ENCODE data around the gene ZNF410.
"Not testable (repeated sequence)": the region's sequence is repeated elsewhere in the genome, so short reads cannot be mapped to it uniquely, and the experiment has no call there.

The ZNF410 gene

GRCh38 chr14:73886449-73887317 lies at the start of gene ZNF410:
ZNF410 (plus strand) TSS chr14:73886859; CDS start chr14:73892176, 5,317 bp downstream.
- no peak for TF ChIP-seq CTCF (IDR thresholded peaks at IDR 0.05; ENCODE audit: low read depth, low read length, missing control alignments)
- H3K4me3 ChIP-seq (ENCODE audit: low read depth, low read length): peak within 1 kb of the TSS; percentile 62
- peak; percentile 86 for DNase-seq (ENCODE audit: low read depth)

DNA sequence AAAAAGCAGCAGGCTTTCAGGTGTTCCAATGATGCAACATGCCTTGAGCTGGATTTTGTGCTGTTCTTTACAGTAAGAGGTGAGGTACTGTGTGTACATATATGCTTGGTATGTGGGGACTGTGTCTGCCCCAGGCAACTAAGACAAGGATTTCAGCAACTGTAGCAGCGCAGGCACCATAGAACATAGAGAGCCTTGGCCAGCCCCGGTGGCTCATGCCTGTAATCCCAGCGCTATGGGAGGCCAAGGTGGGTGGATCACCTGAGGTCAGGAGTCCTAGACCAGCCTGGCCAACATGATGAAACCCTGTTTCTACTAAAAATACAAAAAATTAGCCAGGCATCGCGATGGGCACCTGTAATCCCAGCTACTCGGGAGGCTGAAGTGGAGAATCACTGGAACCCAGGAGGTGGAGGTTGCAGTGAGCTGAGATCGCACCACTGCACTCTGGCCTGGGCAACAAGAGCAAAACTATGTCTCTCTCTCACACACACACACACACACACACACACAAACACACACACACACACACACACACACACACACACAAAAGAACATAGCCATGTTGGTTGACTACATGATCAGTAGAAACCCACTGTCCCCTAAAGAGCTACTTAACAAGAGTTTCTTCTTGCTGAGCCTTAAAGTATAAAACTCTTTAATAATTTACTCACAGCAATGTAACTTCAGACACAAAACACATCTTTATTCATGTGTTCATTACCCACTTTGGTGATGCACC lies 48.2 kb upstream of the ZNF410 start:
- DNase-seq (ENCODE audit: low read depth); H3K4me3 ChIP-seq (ENCODE audit: low read depth, low read length): not testable (repeated sequence)

DNA sequence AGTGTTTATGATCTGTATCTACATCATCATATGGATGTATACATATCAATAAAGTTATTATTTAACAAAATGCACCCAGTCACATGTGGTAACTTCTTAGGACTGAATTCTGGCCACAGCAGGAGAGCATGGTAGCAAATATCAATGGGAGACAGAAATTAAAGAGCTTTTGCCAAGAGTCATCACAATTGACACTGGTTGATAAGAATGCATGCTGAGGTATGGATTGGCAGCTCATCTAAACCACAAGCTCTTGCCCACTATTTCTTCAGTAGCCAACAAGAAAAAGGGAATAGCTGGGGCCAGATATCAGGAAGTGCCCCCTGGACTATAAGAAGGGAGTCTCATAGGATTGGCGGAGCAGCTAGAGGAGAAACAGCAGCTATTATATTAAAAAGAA lies 44.5 kb upstream of the ZNF410 start:
- no peak for DNase-seq (ENCODE audit: low read depth)
- no peak for TF ChIP-seq CTCF (IDR thresholded peaks at IDR 0.05; ENCODE audit: low read depth, low read length, missing control alignments)
- no peak overlapping the region for H3K4me3 ChIP-seq (ENCODE audit: low read depth, low read length)

DNA sequence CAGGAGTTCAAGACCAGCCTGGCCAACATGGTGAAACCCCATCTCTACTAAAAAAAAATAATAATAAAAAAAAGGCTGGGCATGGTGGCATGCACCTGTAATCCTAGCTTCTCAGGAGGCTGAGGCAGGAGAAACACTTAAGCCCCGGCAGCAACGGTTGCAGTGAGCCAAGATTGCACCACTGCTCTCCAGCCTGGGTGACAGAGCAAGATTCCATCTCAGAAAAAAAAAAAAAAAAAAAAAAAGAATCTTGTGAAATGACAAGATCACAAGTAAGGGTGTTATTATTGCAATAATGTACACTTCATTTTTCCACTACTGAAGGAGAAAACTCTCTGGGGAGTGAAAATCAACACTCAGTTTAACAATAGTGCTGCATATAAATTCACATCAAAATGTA lies 43.8 kb upstream of the ZNF410 start:
- H3K4me3 ChIP-seq (ENCODE audit: low read depth, low read length): no peak overlapping the region
- TF ChIP-seq CTCF (IDR thresholded peaks at IDR 0.05; ENCODE audit: low read depth, low read length, missing control alignments): no peak
- no peak for DNase-seq (ENCODE audit: low read depth)

DNA sequence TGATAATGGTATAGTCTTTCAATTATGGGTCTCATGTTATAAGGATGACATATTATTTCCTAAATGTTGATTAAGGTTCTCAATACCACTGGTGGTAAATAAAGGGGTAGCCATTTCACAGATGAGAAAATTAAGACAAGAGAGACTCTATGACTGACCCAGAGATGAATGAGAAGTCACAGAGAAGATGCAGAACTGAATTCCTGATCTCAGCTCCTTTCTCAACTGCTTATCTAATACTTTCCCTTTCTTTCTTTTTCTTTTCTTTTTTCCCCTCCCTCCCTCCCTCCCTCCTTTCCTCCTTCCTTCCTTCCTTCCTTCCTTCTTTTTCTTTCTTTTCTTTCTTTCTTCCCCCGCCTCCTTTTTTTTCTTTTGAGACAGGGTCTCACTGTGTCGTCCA lies 43.4 kb upstream of the ZNF410 start:
- DNase-seq (ENCODE audit: low read depth): no peak
- TF ChIP-seq CTCF (IDR thresholded peaks at IDR 0.05; ENCODE audit: low read depth, low read length, missing control alignments): no peak
- no peak overlapping the region for H3K4me3 ChIP-seq (ENCODE audit: low read depth, low read length)

DNA sequence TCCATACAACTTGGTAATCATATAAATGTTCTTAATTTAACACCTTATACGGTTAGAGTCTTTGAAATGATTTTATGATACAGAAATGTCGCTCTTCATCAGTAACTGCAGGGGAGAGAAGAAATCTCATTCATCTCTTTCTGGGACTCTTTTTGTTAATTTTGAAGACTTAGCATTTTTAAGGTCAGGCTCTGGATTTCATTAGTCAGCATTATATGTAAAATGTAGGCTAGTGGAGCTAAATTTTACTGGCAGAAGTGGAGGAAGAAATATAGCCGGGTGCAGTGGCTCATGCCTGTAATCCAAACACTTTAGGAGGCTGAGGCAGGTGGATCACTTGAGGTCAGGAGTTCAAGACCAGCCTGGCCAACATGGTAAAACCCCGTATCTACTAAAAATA lies 39.7 kb upstream of the ZNF410 start:
- no peak for TF ChIP-seq CTCF (IDR thresholded peaks at IDR 0.05; ENCODE audit: low read depth, low read length, missing control alignments)

DNA sequence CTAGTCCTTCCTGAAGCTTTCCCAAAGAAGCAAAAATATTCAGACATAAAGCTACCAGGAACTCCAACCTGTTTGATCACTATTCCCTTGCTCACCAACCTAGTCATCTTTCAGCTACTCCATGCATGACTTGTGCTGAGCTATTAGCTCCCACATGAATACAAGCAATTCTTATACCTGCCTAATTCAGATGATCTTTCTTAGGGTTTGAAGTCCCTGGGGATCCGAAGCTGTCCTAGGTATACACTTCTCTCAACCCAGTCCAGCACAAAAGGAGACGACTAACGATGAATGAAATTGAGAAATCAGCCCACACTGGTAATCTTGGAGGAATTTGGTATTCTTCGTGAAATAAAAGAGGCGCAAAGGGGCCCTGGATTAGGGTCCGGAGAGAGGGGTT lies 35.7 kb upstream of the ZNF410 start:
- peak overlapping the region; percentile 85 for H3K4me3 ChIP-seq (ENCODE audit: low read depth, low read length)
- DNase-seq (ENCODE audit: low read depth): no peak
- no peak for TF ChIP-seq CTCF (IDR thresholded peaks at IDR 0.05; ENCODE audit: low read depth, low read length, missing control alignments)

More for the DNA sequence above, 39.7 kb upstream of the ZNF410 start:
- H3K4me3 ChIP-seq (ENCODE audit: low read depth, low read length): no peak overlapping the region
- DNase-seq (ENCODE audit: low read depth): no peak
